ENCODE results near the gene IL17RE.
"Not testable (repeated sequence)": the region's sequence is repeated elsewhere in the genome, so short reads cannot be mapped to it uniquely, and the experiment has no call there.

The IL17RE gene

GRCh38 chr3:9934235-9934621, 31.6 kb downstream of the IL17RE start:
- no peak for DNase-seq (ENCODE audit: low read depth in 2 of 2)

- DNase-seq (ENCODE audit: low read depth in 2 of 2) = no peak
Observed at GRCh38 chr3:9934993-9935392, 32.3 kb downstream of the IL17RE start.

- DNase-seq (ENCODE audit: low read depth in 2 of 2) = no peak
Observed at GRCh38 chr3:9935966-9936510, 33.4 kb downstream of the IL17RE start.

- DNase-seq (ENCODE audit: low read depth in 2 of 2) = no peak
Observed at GRCh38 chr3:9937486-9938238, 35.0 kb downstream of the IL17RE start.

GRCh38 chr3:9938966-9939365, 36.3 kb downstream of the IL17RE start:
- DNase-seq (ENCODE audit: low read depth in 2 of 2) = no peak

- not testable (repeated sequence) for DNase-seq (ENCODE audit: low read depth in 2 of 2)
Observed at GRCh38 chr3:9939906-9940305, 37.3 kb downstream of the IL17RE start.

GRCh38 chr3:9940746-9941145, 38.1 kb downstream of the IL17RE start:
- no peak for DNase-seq (ENCODE audit: low read depth in 2 of 2)

GRCh38 chr3:9942164-9942563, 39.5 kb downstream of the IL17RE start:
- no peak for DNase-seq (ENCODE audit: low read depth in 2 of 2)

- DNase-seq (ENCODE audit: low read depth in 2 of 2) = no peak
Observed at GRCh38 chr3:9942934-9943690, 40.5 kb downstream of the IL17RE start.

GRCh38 chr3:9944271-9944670, 41.6 kb downstream of the IL17RE start:
- no peak for DNase-seq (ENCODE audit: low read depth in 2 of 2)

GRCh38 chr3:9945358-9945757, 42.7 kb downstream of the IL17RE start:
- no peak for DNase-seq (ENCODE audit: low read depth in 2 of 2)

- peak; percentile 72 to 83 for DNase-seq (ENCODE audit: low read depth in 2 of 2)
Observed at GRCh38 chr3:9946112-9947024, 43.7 kb downstream of the IL17RE start.

GRCh38 chr3:9947025-9947995, 44.7 kb downstream of the IL17RE start:
- no peak for DNase-seq (ENCODE audit: low read depth in 2 of 2)

- DNase-seq (ENCODE audit: low read depth in 2 of 2) = no peak
Observed at GRCh38 chr3:9948586-9948985, 45.9 kb downstream of the IL17RE start.

- no peak for DNase-seq (ENCODE audit: low read depth in 2 of 2)
Observed at GRCh38 chr3:9949115-9949514, 46.5 kb downstream of the IL17RE start.

GRCh38 chr3:9949626-9950025, 47.0 kb downstream of the IL17RE start:
- no peak for DNase-seq (ENCODE audit: low read depth in 2 of 2)

GRCh38 chr3:9951126-9951525, 48.5 kb downstream of the IL17RE start:
- no peak for DNase-seq (ENCODE audit: low read depth in 2 of 2)

- DNase-seq (ENCODE audit: low read depth in 2 of 2) = no peak
Observed at GRCh38 chr3:9951598-9951961, 48.9 kb downstream of the IL17RE start.

- peak in 1 of 2 donors; percentile 56 for DNase-seq (ENCODE audit: low read depth in 2 of 2)
Observed at GRCh38 chr3:9951962-9952805, 49.5 kb downstream of the IL17RE start, which contains the start of gene PRRT3. PRRT3 (minus strand) TSS chr3:9952408; CDS start chr3:9950115, 2,293 bp downstream.

GRCh38 chr3:9955067-9955502, 52.4 kb downstream of the IL17RE start:
- no peak for DNase-seq (ENCODE audit: low read depth in 2 of 2)

Data from stimulated activated CD8-positive, alpha-beta memory T cell treated with anti-CD3 and anti-CD28 coated beads, Interleukin-15, amount 100 ng/mL, for 48 hours (primary cell).